ENCODE results near the gene NXPH1.

DNA sequence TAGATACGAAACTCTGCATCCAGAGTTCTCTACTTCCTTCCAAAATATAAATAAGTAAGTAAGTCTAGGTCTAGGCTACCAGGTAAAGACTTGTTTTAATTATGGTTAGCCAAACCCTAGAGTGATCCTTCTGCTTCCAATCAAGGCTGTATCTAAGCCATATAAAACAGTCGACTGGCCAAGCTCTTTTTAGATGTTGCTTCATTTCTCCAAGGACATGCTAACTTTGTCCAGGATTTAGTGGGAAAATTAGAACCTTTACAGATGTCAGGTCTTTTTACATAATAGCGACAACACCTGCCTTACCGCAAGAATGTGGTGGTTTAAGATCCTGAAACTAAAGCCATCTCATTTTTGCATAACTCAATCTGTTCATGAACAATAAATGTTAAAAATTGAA lies 156.8 kb downstream of the NXPH1 start:
- TF ChIP-seq POLR2AphosphoS5 (IDR thresholded peaks at IDR 0.05; ENCODE audit: low read depth, low read length) (no peak), POLR2A (IDR thresholded peaks at IDR 0.05; ENCODE audit: low read depth, low read length) (no peak), TAF1 (IDR thresholded peaks at IDR 0.05; ENCODE audit: low read depth, low read length) (no peak), PAX5 (IDR thresholded peaks at IDR 0.05; ENCODE audit: insufficient read depth, low read length, severe bottlenecking) (no peak), SPI1 (IDR thresholded peaks at IDR 0.05; ENCODE audit: low read depth, low read length) (no peak)
